Neural cell (in vitro differentiated cells): Measurements from ENCODE around the gene NUDT10.

Source experiments
- CTCF ChIP-seq: fragments of 450-650 bp; IDR thresholded peaks from 2 replicates; pipeline ENCODE4 v1.5.1; 2014; ENCODE audit warnings: antibody characterized with exemption, mild to moderate bottlenecking, moderate library complexity; ENCODE audit not compliant: poor library complexity, severe bottlenecking
- REST ChIP-seq: IDR thresholded peaks from 2 replicates; pipeline ENCODE4 v1.6.1; 2012; ENCODE audit warnings: borderline replicate concordance

GRCh38 chrX:51316271-51316670, 16.4 kb upstream of the NUDT10 start:
- TF ChIP-seq CTCF (no peak), REST (no peak)
